Astrocyte (in vitro differentiated cells and primary cell): ENCODE measurements around the gene IRGC.

ENCODE experiments used
- EZH2 ChIP-seq: IDR thresholded peaks from 2 replicates; pipeline ENCODE4 v1.6.1; 2012; ENCODE audit warnings: mild to moderate bottlenecking, low read length, inconsistent platforms; ENCODE audit not compliant: insufficient read depth
- TF ChIP-seq, protein P1 (sequence below): IDR thresholded peaks from 2 replicates; pipeline ENCODE4 v1.5.1; 2011; ENCODE audit warnings: low read depth, mild to moderate bottlenecking, inconsistent platforms, low read length, moderate library complexity; ENCODE audit not compliant: insufficient read depth

DNA sequence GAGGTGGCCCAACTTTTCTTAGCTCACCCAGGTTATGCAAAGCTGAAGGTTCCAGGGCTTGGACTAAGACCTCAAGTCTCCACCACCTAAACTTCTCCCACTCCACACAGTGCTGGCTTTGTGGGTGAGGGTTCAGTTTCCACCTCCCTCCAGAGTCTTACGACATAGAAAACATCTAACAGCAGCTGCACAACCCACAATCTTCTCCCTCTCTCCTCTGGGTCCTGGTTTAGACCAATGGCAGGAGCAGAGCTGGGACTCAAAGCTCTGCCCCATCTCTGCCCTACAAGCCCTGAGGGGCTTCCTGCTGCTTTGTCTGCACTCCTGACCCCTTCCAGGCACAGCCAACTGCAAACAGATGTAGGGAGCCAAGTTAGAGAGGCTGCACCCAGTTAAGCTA lies 16.0 kb downstream of the IRGC start:
- TF ChIP-seq, protein P1, sequence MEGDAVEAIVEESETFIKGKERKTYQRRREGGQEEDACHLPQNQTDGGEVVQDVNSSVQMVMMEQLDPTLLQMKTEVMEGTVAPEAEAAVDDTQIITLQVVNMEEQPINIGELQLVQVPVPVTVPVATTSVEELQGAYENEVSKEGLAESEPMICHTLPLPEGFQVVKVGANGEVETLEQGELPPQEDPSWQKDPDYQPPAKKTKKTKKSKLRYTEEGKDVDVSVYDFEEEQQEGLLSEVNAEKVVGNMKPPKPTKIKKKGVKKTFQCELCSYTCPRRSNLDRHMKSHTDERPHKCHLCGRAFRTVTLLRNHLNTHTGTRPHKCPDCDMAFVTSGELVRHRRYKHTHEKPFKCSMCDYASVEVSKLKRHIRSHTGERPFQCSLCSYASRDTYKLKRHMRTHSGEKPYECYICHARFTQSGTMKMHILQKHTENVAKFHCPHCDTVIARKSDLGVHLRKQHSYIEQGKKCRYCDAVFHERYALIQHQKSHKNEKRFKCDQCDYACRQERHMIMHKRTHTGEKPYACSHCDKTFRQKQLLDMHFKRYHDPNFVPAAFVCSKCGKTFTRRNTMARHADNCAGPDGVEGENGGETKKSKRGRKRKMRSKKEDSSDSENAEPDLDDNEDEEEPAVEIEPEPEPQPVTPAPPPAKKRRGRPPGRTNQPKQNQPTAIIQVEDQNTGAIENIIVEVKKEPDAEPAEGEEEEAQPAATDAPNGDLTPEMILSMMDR: no peak
- TF ChIP-seq EZH2: no peak
